HG02588 (cell line): ENCODE results near the gene C6orf118.

Experiments used
- ATAC-seq: cut with Tn5 transposase; IDR thresholded peaks from one replicate; pipeline ENCODE4 v1.9.1; 2021; ENCODE audit warnings: mild to moderate bottlenecking, moderate library complexity; ENCODE audit not compliant: unreplicated experiment

Gene C6orf118

GRCh38 chr6:165308926-165309731, at the start of gene C6orf118:
Gene C6orf118 (minus strand): TSS chr6:165309605. CDS start chr6:165309586, 19 bp downstream.
- ATAC-seq = no peak

GRCh38 chr6:165345700-165346099, 36.3 kb upstream of the C6orf118 start:
- ATAC-seq = no peak

GRCh38 chr6:165340532-165340931, 31.1 kb upstream of the C6orf118 start:
- no peak for ATAC-seq

- ATAC-seq = no peak
Measured at GRCh38 chr6:165325609-165326008, 16.2 kb upstream of the C6orf118 start.

GRCh38 chr6:165321555-165322145, 12.2 kb upstream of the C6orf118 start:
- no peak for ATAC-seq

DNA sequence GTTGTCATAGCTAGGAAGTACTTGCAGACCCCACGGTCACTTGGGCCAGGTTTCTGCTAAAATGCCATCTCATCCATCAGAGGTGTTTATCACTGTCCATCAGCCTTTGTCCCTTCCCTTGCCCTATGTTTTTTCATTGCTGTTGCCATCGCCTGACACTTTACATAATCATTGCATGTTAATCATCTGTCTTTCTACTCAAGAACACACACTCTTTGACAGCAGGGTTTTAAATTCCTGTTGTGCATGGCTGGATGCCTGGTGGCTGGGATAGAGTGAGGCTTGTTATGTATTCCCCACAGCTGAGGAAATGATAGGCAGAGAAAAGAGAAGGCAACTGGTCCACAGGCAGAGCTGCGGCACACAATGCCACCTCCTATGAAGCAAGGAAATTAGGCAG, 11.7 kb upstream of the C6orf118 start:
- no peak for ATAC-seq

DNA sequence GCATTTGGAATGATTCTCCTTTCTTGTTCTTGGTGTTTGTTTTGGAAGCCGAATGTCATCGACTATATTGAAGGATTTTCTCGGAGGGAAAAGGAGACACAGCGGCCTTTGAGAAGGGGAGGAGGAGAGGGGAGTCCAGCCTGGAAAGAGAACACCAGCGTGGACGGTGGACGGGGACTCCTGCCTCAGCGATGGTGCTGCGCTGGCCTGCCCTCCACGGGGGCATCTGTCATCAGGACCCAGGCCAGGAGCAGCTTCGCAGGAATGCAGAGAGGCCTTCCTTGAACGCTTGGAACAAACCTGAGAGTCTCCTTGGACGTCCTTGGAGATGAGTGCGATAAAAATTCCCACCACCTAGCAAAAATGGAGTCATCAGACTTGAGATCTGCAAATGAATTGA, 8.3 kb upstream of the C6orf118 start:
- ATAC-seq = no peak

- ATAC-seq = no peak
Measured at GRCh38 chr6:165306955-165307354, 2.5 kb downstream of the C6orf118 start.

DNA sequence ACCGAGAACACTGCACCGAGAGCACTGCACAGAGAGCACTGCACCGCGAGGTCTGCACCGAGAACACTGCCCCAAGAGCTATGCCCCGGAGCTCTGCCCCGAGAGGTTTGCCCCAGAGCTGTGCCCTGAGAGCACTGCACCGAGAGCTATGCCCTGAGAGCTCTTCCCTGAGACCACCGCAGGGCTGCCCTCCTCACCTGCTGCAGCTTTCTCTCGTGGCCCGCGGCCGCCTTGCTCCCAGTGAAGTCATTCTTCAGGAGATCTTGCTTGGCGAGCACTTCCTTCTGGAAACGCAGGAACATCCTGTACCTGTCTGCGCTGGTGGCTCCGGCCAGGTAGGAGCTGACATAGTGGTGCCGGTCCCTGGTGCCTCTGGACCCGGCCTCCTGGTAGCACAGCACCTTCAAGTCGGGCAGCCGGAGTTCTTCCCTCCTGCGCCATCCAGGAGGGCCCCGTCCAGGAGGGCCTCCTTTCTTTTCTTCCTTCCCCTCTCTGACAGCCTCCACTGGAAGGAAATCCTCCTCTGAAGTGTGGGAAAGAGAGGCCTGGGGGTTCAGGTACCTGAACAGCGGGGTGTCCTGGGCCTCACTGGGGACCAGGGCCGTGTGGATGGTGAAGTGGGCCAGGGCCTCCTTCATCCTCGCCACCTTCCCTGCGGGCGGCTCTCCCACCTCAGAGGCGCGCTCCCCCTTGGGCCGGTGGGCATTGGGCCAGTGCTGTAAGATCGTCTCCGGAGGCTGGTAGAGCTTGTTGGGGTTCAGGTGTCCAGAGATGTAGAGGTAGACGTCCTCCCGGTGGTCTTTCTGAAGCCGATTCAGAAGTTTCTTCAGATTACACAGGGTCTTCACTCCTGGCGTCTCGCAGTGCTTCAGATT, 7.8 kb downstream of the C6orf118 start:
- ATAC-seq = no peak

DNA sequence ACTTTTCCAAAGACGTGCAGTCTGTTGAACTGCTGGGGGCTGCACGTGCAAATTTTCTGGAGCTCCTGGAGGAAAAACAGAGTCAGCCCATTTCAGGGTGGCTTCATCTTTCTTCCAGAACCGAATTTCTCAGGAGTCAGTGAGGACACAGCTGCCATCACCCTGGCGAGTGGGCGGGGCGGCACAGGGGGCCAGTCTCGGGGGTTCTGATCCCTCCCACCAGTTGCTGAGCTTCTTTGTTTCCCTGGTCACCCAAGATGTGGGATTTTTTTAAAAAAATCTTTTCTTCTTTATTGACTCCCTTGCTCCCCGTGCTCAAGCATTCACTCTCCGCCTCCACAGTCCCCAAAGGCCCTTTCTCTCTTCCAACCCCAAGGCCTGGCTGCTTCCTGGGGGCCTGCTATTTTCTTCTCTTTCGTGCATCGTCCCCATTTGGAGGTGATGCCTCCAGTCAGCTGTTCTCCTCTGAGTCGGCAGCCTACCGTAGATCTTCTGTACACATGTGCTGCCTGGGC, 8.9 kb downstream of the C6orf118 start:
- no peak for ATAC-seq

- no peak for ATAC-seq
Measured at GRCh38 chr6:165298875-165299274, 10.5 kb downstream of the C6orf118 start.

GRCh38 chr6:165298402-165298801, 11.0 kb downstream of the C6orf118 start:
- ATAC-seq = no peak

DNA sequence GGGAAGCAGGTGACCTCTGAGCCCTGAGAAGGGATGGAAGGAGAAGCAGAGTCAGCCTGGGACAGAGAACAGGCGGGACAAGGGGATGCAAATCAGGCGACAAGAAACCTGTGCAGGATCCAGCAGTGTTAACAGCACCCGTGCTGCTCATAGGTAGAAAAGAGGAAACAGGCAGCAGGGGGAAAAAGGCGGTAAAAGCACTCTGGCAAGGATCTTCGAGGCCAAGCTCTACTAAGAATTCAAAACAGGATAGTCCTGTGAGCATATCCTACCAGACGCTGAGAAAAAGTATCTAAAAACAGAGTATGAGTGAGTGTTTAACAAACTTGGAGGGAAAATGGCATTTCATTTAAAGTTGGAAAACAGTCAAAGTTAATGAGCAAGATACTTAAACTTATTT, 16.7 kb downstream of the C6orf118 start:
- no peak for ATAC-seq

DNA sequence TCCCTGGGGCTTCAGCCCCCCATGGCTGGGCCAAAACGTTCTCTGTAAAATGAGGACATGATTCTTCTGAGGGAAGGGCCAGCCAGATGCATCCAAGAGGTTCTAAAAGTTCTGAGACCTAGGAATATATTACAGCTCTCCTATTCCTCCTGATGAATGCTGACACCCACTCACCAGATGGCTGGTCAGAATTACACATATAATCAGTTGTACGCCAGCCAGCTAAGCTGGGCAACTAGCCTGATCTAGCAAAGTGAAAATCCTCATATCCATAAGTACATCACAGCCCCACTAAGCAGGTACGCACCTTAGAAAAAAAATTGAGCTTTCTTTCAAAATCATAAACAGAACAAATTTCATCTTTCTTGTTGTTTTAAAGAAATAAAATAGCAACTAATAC, 34.8 kb downstream of the C6orf118 start:
- no peak for ATAC-seq

DNA sequence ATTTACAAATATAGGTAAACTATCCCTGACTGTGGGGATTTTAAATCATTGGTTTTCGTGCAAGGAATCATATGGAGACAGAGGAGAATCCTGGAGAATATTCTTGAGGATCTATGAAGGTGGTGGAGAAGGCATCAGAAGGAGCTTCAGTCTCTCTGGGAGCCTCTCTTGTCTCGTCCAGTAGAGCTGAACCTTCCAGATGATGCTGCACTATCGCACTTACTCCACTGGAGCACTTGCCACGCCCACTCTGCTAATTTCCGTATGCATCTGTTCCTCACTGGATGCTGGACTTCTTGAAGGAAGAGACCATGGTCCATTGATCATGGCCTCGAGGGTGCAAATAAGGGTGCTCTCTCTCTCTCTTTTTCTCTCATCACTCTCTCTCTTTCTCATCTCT, 36.8 kb downstream of the C6orf118 start:
- ATAC-seq = no peak

DNA sequence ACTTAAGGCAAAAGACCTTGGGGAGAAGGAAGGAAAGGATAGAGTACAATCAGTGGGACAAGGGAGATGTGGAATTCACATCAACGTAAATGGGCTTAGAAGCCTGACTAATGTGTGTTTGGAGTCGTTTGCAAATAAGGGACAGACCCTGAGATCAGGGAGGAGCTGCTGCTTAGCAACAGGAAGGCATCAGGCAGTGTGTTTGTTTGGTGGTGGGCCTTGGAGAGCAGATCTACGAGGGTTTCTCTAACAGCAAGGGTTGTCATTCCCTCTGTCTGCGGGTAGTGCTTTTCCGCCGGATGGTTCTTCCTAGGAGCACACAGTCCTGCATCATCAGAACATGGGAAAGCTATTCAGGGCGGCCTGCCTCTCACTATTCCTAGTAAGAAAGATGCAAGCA, 40.4 kb downstream of the C6orf118 start:
- no peak for ATAC-seq

- ATAC-seq = no peak
Measured at GRCh38 chr6:165266621-165267020, 42.8 kb downstream of the C6orf118 start.

DNA sequence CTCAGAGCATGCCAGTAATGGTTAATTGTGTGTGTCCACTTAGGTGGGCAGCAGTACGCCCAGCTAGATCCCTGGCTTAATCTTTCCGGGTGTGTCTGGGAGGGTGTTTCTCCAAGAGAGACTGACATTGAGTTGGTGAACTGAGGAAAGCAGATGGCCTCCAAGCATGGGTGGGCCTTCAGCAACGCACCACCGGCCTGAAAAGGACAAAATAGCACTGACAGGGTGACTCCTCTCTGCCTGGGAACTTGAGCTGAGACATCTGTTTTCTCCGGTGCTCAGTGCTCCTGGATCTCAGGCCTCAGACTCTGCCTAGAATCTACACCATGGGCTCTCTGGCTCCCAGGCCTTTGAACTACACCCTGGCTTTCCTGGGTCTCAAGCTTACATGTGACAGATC, 43.2 kb downstream of the C6orf118 start:
- ATAC-seq = no peak

DNA sequence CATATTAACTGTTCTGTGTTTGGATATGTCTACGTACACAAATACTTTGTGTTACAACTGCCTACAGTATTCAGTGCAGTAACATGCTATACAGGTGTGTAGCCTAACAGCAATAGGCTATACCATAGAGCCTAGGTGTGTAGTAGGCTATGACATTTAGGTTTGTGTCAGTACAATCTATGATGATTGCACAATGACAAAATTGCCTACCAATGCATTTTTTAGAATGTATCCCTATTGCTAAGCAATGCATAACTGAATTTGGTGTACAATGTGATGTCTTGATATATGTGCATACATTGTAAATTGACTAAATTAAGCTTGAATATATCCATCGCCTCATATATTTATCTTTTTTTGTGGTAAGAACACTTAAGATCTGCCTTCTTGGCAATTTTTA, 48.9 kb downstream of the C6orf118 start:
- ATAC-seq = no peak

DNA sequence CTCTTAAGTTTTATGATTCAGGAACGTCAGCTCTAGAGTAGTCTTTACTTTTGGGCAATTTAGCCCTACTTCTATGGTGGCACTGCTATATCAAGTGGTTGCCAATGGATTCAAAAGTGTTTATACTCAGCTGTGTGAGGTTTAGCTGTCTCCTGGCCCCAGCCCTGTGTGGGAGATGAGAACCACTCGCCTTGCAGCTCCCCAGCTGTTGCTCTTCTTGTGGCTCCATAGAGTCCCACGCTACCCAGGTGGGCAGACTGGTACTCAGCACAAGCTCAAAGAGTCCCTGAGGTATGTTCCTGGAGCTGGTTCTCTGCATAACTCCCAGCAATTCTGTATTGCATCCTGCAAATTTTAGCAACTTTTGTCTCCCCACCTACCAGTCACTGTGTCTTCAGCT, 59.6 kb downstream of the C6orf118 start:
- no peak for ATAC-seq

DNA sequence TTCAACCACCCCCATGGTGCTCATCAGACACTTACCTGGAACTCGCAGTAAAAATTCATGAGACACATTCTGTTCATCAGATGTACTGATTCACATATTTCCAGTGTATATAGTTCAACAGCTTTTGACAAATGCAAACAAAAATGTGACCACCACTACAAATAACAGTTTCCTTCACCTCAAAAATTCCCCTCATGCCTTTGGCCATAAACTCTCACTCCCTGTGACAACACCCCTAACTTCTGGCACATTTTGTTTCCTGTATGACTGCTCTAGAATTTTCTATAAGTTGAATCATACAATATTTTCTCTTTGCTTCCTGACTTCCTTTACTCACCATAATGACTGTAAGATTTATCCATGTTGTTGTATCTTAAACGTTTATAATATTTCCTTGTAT, 63.7 kb downstream of the C6orf118 start:
- ATAC-seq = no peak
